ENCODE data around the gene CYRIA.

CYRIA gene

GRCh38 chr2:16683576-16683975, 17.9 kb upstream of the CYRIA start:
- H3K4me3 ChIP-seq (ENCODE audit: low read depth, low read length) = no peak overlapping the region
- TF ChIP-seq CTCF (IDR thresholded peaks at IDR 0.05; ENCODE audit: control insufficient read depth, extremely low read depth, insufficient read depth) = no peak
- DNase-seq (ENCODE audit: low read depth) = no peak

GRCh38 chr2:16682431-16683118, 16.9 kb upstream of the CYRIA start:
- H3K4me3 ChIP-seq (ENCODE audit: low read depth, low read length) = no peak overlapping the region
- DNase-seq (ENCODE audit: low read depth) = no peak
- TF ChIP-seq CTCF (IDR thresholded peaks at IDR 0.05; ENCODE audit: control insufficient read depth, extremely low read depth, insufficient read depth) = no peak

GRCh38 chr2:16680781-16681180, 15.1 kb upstream of the CYRIA start:
- no peak for TF ChIP-seq CTCF (IDR thresholded peaks at IDR 0.05; ENCODE audit: control insufficient read depth, extremely low read depth, insufficient read depth)
- no peak for DNase-seq (ENCODE audit: low read depth)
- no peak overlapping the region for H3K4me3 ChIP-seq (ENCODE audit: low read depth, low read length)

- TF ChIP-seq CTCF (IDR thresholded peaks at IDR 0.05; ENCODE audit: control insufficient read depth, extremely low read depth, insufficient read depth) = no peak
- H3K4me3 ChIP-seq (ENCODE audit: low read depth, low read length) = no peak overlapping the region
- no peak for DNase-seq (ENCODE audit: low read depth)
These were observed 14.7 kb upstream of the CYRIA start for GRCh38 chr2:16680304-16680703.

- H3K4me3 ChIP-seq (ENCODE audit: low read depth, low read length) = no peak overlapping the region
- TF ChIP-seq CTCF (IDR thresholded peaks at IDR 0.05; ENCODE audit: control insufficient read depth, extremely low read depth, insufficient read depth) = no peak
- DNase-seq (ENCODE audit: low read depth) = no peak
These were observed 13.3 kb upstream of the CYRIA start for GRCh38 chr2:16678964-16679363.

GRCh38 chr2:16677875-16678274, 12.2 kb upstream of the CYRIA start:
- H3K4me3 ChIP-seq (ENCODE audit: low read depth, low read length) = no peak overlapping the region
- no peak for DNase-seq (ENCODE audit: low read depth)
- TF ChIP-seq CTCF (IDR thresholded peaks at IDR 0.05; ENCODE audit: control insufficient read depth, extremely low read depth, insufficient read depth) = no peak

GRCh38 chr2:16675781-16676180, 10.1 kb upstream of the CYRIA start:
- no peak for DNase-seq (ENCODE audit: low read depth)
- TF ChIP-seq CTCF (IDR thresholded peaks at IDR 0.05; ENCODE audit: control insufficient read depth, extremely low read depth, insufficient read depth) = no peak
- no peak overlapping the region for H3K4me3 ChIP-seq (ENCODE audit: low read depth, low read length)

Data from LNCaP clone FGC (cell line).